ENCODE results near the gene CARMIL3.

CARMIL3 gene

DNA sequence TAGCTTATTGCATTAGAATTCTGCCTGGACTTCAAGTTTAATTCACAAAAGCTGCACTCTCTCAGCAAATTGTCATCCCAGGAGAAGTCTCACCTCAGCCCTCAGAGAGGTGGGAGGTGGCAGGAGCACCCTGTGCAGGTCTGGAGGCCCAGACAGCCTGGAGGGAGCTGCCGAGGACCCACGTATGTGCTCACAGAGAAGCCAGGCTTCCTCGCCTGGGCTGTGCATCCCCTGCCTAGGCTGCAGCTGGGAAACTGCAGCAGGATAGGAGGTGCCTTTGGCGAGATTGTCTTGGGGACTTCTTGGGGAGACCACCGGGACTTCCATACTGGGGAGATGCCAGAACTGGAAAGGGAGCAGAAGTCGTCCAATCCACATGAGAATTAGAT, 28.3 kb downstream of the CARMIL3 start:
- FAIRE-seq: no peak

DNA sequence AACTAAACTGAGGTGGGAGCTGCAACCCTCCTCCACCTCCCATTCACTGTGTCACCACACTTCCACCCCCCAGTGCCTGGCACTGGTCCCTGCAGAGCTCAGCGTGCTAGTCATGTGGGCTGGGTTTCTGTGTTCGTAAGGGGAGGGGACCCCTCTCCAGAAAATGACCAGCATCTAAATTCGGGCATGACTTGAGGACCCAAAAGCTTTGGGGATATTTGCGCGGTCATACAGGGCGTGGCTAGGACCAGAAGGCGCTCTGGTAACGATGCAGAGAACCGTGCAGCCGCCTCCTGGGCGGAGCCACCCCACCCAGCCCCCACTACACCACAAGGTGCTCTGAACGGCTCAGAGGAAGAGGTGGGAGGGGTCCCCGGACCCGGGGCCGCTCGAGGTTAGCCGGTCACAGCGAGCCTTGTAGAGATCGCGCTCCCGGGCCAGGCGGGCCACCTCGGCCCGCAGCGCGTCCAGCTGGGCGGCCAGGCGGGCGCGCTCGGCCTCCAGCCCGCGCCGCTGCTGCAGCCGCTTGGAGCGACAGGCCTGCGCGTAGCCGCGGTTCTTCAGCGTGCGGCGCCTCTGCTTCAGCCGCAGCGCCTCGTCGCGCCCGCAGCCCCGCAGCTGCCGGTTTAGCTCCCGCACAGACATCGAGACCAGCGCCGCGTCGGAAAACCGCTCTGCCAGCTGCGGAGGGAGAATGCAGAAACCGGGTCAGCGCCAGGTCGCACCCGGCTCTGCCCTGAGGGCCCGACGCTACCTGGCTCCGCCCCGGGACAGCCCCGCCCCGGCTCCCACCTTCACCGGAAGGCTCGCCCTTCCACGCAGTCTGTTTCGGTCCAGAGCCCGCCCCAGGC, 29.3 kb downstream of the CARMIL3 start:
- FAIRE-seq: no peak

GRCh38 chr14:24081739-24082211, 30.0 kb downstream of the CARMIL3 start:
- FAIRE-seq: no peak

DNA sequence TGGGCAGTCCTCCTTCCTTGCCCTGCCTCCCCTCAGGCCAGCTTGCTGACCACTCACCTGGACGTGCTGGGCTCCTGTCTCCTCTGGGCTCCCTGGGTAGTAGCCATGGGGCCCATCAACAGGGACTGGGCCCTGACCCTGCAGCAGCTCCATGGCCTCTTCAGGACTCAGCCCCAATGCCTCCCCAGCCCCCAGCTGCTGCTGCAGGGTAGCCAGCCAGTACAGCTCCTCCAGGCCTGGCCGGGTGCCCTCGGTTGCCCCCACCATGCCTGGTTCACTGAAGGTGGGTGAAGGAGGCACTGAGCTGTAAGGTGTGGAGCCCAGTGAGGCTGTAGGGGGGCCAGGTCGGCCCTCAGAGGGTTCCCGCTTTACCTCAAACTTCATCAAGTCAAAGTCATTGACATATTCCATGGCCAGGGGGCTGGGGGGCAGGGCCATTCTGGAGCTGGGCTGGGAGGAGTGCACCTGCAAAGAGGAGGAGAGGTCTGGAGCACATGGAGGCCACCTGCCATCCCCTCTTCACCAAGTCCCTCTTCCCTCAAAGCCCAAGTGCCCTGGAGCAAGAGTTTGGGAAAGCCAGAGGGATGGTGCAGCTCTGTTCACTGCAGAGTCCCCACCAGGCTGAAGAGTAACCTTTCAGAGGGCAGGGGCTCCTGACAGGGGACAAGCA, 30.7 kb downstream of the CARMIL3 start:
- FAIRE-seq: no peak

DNA sequence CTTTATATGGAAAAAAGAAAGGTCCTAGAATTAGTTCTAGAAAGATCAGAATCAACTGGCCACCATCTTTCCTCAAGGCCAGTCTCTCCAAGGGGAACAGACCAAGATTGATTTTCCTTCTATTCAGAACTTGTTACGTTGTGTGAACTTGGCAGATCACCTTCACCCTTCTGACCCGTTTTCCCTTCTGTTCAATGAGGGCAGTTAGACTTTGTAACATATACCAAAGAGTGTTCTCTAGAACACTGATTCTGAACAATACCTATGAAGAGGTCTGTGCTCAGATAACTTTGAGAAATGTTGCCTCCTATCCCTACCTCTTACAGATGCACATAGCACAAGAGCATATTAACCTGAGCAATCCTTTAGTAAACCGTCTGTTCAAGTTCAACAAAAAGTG, 31.7 kb downstream of the CARMIL3 start:
- no peak for FAIRE-seq

GRCh38 chr14:24084440-24084839, 32.6 kb downstream of the CARMIL3 start:
- no peak for FAIRE-seq

DNA sequence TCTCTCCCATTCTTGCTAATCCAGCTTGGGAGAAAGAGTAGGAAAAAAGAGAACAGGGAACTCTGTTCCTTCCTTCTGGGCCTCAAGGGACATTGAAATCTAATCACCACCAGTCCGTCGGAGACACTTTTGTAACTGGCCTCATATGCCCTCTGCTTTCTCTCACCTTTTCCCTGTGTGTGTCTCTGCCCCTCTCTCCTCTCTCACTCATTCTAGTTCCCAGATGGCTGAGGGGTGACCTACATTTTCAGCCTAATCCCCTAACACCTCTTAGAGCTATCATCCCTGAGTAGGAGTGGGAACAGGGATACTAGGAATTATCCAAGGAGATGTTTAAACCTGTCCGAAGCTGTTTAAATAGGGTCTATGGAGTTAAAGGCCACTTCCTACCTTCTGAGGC, 33.4 kb downstream of the CARMIL3 start:
- no peak for FAIRE-seq

- no peak for FAIRE-seq
Measured at GRCh38 chr14:24086193-24086955, 34.6 kb downstream of the CARMIL3 start.

- no peak for FAIRE-seq
Measured at GRCh38 chr14:24087004-24087403, 35.2 kb downstream of the CARMIL3 start.

GRCh38 chr14:24088095-24088494, 36.3 kb downstream of the CARMIL3 start:
- FAIRE-seq: no peak

- FAIRE-seq: no peak
Measured at GRCh38 chr14:24089890-24090289, 38.1 kb downstream of the CARMIL3 start.

DNA sequence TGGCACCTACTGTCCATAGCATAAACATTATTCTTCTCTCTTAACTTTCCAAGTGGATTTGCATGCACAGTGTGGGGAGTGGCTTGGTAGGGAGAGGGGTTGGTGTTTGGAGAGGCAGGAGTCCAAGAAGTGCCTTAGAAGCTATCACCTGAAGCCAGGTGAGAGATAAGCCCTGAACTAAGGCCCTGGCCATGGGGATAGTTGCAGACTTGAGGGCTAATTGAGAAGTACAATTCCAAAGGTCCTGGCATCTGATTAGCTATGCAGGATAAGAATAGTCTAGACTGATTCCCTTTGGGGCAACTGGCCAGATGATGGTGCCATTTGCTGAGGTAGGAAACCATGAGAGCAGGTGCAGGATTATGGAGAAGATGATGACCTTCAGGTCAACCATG, 40.3 kb downstream of the CARMIL3 start:
- FAIRE-seq: no peak

DNA sequence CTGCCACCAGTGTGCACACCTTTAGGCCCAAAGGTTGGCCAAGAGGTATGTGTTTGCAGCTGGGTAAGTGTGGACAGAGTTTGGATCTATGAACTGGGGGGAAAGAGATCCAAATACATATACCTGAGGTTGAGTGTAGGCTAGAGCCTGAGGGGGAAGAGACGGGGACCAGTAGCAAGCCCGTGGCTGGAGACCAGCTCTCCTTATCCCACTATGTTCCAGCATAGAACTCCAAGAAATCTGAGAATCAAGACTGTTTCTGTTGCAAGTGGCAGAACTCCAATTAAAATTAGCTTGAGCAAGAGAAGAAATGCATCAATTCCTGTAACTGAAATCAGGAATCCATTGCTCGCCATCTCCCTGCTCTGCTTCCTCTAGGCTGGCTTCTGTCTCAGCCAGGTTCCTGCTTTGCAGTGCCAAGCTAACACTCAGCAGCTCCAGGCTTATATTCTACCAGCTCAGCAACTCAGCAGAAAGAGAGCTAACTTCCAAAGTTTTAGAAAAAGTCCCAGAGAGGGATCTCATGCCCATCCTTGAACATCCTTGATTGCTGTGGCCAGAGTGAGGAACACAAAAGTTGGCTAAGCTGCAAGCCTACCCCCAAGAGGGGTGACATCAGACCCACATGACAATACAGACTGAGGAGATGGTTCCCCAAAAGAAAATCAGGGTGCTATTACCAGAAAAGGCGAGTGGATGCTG, 40.8 kb downstream of the CARMIL3 start:
- no peak for FAIRE-seq

- no peak for FAIRE-seq
Measured at GRCh38 chr14:24093207-24093900, 41.5 kb downstream of the CARMIL3 start.

DNA sequence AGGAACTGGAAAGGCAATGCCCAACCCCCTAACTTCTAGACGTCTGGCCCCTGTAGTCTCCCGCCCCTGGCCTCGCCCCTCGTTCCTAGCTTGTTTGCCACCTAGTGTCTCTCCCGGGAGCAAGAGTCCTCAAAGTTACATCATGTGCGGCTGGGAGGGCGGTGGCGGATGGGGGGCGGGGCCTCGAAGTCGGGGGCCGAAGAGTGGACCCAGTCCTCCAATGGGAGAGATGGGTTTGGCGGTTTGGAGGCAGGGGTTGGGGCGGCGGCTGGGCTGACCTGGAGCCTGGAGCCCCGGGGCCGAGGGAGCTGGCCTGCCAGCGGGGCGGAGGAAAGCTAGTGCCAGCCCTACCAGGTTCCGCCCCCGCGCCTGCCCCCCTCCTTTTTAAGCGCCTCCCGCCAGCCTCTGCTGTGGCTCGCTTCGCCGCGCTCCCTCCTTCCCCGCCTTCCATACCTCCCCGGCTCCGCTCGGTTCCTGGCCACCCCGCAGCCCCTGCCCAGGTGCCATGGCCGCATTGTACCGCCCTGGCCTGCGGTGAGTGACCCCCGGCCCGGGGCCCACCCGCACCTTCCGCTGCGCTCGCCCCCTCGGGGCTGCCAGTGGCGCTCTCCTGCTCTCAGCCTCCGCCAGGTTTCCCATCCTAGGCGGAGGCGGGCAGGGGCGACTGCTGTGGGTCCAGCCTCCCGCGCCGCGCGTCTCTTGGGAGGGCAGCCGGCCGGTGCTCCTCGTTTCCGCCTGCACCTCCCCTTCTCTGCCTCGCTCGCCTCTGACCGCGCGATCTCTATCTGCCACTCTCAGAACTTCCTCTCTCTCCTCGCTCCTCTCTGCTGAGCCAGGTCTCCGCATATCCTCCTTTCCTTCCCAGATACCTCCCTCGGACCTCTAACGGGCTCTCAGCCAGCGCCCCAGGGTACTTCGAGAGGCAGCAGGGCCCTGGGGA, 42.4 kb downstream of the CARMIL3 start, which contains the start of gene PCK2:
PCK2 (plus strand) TSS at position 411 of the 940 bp plus-strand sequence; CDS start at position 506, 95 bp downstream.
- no peak for FAIRE-seq

- FAIRE-seq: no peak
Measured at GRCh38 chr14:24094841-24095270, 43.0 kb downstream of the CARMIL3 start.

GRCh38 chr14:24095271-24096068, 43.7 kb downstream of the CARMIL3 start:
- no peak for FAIRE-seq

GRCh38 chr14:24096545-24097181, 44.9 kb downstream of the CARMIL3 start:
- no peak for FAIRE-seq

DNA sequence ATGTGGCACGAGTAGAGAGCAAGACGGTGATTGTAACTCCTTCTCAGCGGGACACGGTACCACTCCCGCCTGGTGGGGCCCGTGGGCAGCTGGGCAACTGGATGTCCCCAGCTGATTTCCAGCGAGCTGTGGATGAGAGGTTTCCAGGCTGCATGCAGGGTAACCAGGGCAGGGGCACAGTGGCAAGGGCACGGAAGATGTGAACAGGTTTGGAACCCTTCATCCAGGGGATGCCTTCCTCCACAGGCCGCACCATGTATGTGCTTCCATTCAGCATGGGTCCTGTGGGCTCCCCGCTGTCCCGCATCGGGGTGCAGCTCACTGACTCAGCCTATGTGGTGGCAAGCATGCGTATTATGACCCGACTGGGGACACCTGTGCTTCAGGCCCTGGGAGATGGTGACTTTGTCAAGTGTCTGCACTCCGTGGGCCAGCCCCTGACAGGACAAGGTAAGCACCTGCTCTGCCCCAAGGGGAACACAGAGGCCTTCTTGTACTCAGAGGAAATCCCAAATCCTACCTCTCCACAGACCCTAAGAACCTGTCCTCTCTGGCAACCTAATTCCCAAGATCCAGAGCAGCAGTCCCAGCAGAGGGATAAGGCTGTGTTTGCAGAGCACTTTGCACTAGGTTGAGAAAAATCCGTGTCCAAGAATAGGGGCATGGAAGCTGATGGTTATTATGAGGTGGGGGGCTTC, 46.6 kb downstream of the CARMIL3 start:
- FAIRE-seq: no peak
